ENCODE data around the gene LSS.

- TF ChIP-seq, protein P1, sequence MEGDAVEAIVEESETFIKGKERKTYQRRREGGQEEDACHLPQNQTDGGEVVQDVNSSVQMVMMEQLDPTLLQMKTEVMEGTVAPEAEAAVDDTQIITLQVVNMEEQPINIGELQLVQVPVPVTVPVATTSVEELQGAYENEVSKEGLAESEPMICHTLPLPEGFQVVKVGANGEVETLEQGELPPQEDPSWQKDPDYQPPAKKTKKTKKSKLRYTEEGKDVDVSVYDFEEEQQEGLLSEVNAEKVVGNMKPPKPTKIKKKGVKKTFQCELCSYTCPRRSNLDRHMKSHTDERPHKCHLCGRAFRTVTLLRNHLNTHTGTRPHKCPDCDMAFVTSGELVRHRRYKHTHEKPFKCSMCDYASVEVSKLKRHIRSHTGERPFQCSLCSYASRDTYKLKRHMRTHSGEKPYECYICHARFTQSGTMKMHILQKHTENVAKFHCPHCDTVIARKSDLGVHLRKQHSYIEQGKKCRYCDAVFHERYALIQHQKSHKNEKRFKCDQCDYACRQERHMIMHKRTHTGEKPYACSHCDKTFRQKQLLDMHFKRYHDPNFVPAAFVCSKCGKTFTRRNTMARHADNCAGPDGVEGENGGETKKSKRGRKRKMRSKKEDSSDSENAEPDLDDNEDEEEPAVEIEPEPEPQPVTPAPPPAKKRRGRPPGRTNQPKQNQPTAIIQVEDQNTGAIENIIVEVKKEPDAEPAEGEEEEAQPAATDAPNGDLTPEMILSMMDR (optimal IDR thresholded peaks at IDR 0.05 in 1 of 3, IDR thresholded peaks at IDR 0.05 in 1 of 3, conservative IDR thresholded peaks at IDR 0.05 in 1 of 3; ENCODE audit: extremely low read depth in 1 of 3, insufficient read depth in 2 of 3, low read length in 3 of 3): no peak
- TF ChIP-seq EZH2 (IDR thresholded peaks at IDR 0.05; ENCODE audit: low read length): no peak
Observed at GRCh38 chr21:46160657-46160906, 68.0 kb downstream of the LSS start.
